H9 (cell line): ENCODE results near the gene HNRNPLL. TPM values are rescaled to one million over a fixed set of nuclear protein-coding genes. Genes with fewer than 3 reads are reported as not detected.

Experiments used
- DNase-seq: peaks from one replicate; pipeline ENCODE4 v3.0.0-alpha.2; 2017
- H2AFZ ChIP-seq: one replicate; pipeline ENCODE4 v1.6.1; 2013; ENCODE audit warnings: mild to moderate bottlenecking, low read length, control low read depth, moderate library complexity
- H2AK5ac ChIP-seq: 2 replicates; pipeline ENCODE4 v1.6.1; 2013; ENCODE audit warnings: low read length, control low read depth, mixed read lengths; ENCODE audit not compliant: insufficient read length
- H2BK120ac ChIP-seq: one replicate; pipeline ENCODE4 v1.6.1; 2013; ENCODE audit warnings: low read depth, mild to moderate bottlenecking, low read length, control low read depth, inconsistent platforms; ENCODE audit not compliant: poor library complexity, severe bottlenecking
- H2BK12ac ChIP-seq: 2 replicates; pipeline ENCODE4 v1.6.1; 2013; ENCODE audit warnings: low read length, control low read depth, mixed read lengths, low read depth; ENCODE audit not compliant: insufficient read length
- H2BK15ac ChIP-seq: 2 replicates; pipeline ENCODE4 v1.6.1; 2013; ENCODE audit warnings: low read depth, low read length, control low read depth
- H2BK20ac ChIP-seq: one replicate; pipeline ENCODE4 v1.6.1; 2013; ENCODE audit warnings: low read depth, mild to moderate bottlenecking, low read length, control low read depth, inconsistent platforms; ENCODE audit not compliant: poor library complexity, severe bottlenecking
- H2BK5ac ChIP-seq: 2 replicates; pipeline ENCODE4 v1.6.1; 2013; ENCODE audit warnings: low read length, control low read depth, mixed read lengths; ENCODE audit not compliant: insufficient read length
- H3K14ac ChIP-seq: 2 replicates; pipeline ENCODE4 v1.6.1; 2013; ENCODE audit warnings: low read length, control low read depth; ENCODE audit not compliant: insufficient read depth
- H3K18ac ChIP-seq: 2 replicates; pipeline ENCODE4 v1.6.1; 2013; ENCODE audit warnings: low read depth, mild to moderate bottlenecking, mixed read lengths, low read length, control low read depth; ENCODE audit not compliant: insufficient read length
- H3K23ac ChIP-seq: 2 replicates; pipeline ENCODE4 v1.6.1; 2013; ENCODE audit warnings: low read length, control low read depth, mixed read lengths, low read depth; ENCODE audit not compliant: insufficient read length
- H3K23me2 ChIP-seq: 2 replicates; pipeline ENCODE4 v1.6.1; 2013; ENCODE audit warnings: low read depth, mild to moderate bottlenecking, mixed read lengths, low read length, control low read depth; ENCODE audit not compliant: insufficient read length, poor library complexity, severe bottlenecking
- H3K27ac ChIP-seq: 2 replicates; pipeline ENCODE4 v1.5.1; 2013; ENCODE audit warnings: low read length, control low read depth, mixed read lengths, low read depth; ENCODE audit not compliant: insufficient read length
- H3K27me3 ChIP-seq: 2 replicates; pipeline ENCODE4 v1.6.1; 2013; ENCODE audit warnings: low read length, control low read depth, inconsistent platforms; ENCODE audit not compliant: insufficient read depth
- H3K4ac ChIP-seq: 2 replicates; pipeline ENCODE4 v1.6.1; 2013; ENCODE audit warnings: low read depth, mild to moderate bottlenecking, control low read depth, inconsistent platforms, low read length, moderate library complexity
- H3K4me1 ChIP-seq: 2 replicates; pipeline ENCODE4 v1.6.1; 2013; ENCODE audit warnings: low read length, control low read depth, inconsistent platforms; ENCODE audit not compliant: insufficient read depth
- H3K4me2 ChIP-seq: 2 replicates; pipeline ENCODE4 v1.6.1; 2013; ENCODE audit warnings: low read length, control low read depth, mixed read lengths; ENCODE audit not compliant: insufficient read length, insufficient read depth
- H3K56ac ChIP-seq: 2 replicates; pipeline ENCODE4 v1.6.1; 2013; ENCODE audit warnings: low read depth, mild to moderate bottlenecking, mixed read lengths, low read length, control low read depth; ENCODE audit not compliant: insufficient read length
- H3K79me1 ChIP-seq: 2 replicates; pipeline ENCODE4 v1.6.1; 2013; ENCODE audit warnings: low read depth, mild to moderate bottlenecking, moderate library complexity, low read length, control low read depth, inconsistent platforms; ENCODE audit not compliant: insufficient read depth, poor library complexity, severe bottlenecking
- H3K79me2 ChIP-seq: 2 replicates; pipeline ENCODE4 v1.6.1; 2013; ENCODE audit warnings: low read length, control low read depth, inconsistent platforms; ENCODE audit not compliant: insufficient read depth
- H3K9ac ChIP-seq: 2 replicates; pipeline ENCODE4 v1.6.1; 2013; ENCODE audit warnings: low read length, control low read depth, mixed read lengths; ENCODE audit not compliant: insufficient read length; ENCODE audit errors: extremely low read depth
- H3K9me3 ChIP-seq: one replicate; pipeline ENCODE4 v1.6.1; 2013; ENCODE audit warnings: low read depth, low read length, inconsistent platforms; ENCODE audit not compliant: control insufficient read depth
- H3T11ph ChIP-seq: one replicate; pipeline ENCODE4 v1.6.1; 2013; ENCODE audit warnings: mild to moderate bottlenecking, low read length, control low read depth, inconsistent platforms
- H4K20me1 ChIP-seq: one replicate; pipeline ENCODE4 v1.6.1; 2013; ENCODE audit not compliant: control insufficient read depth, insufficient read length, insufficient read depth
- H4K5ac ChIP-seq: 2 replicates; pipeline ENCODE4 v1.6.1; 2013; ENCODE audit warnings: low read depth, mild to moderate bottlenecking, mixed read lengths, low read length, control low read depth; ENCODE audit not compliant: insufficient read length
- H4K8ac ChIP-seq: replicated peaks from 2 replicates; pipeline ENCODE4 v1.6.1; 2013; ENCODE audit warnings: low read length, control low read depth, mixed read lengths, low read depth; ENCODE audit not compliant: insufficient read length
- H4K91ac ChIP-seq: 2 replicates; pipeline ENCODE4 v1.6.1; 2013; ENCODE audit warnings: low read depth, mild to moderate bottlenecking, moderate library complexity, mixed read lengths, low read length, control low read depth; ENCODE audit not compliant: insufficient read length
- H3K27ac Mint-ChIP-seq, 3 experiments: 2 replicates in 2 of 3; 3 replicates in 1 of 3; pipeline ENCODE4 v1.8.0; 2020 to 2021; ENCODE audit warnings: mixed read lengths in 3 of 3, mild to moderate bottlenecking in 1 of 3, moderate library complexity in 1 of 3
- H3K27me3 Mint-ChIP-seq: 2 replicates; pipeline ENCODE4 v1.8.0; 2021; ENCODE audit warnings: low read depth, mild to moderate bottlenecking, moderate library complexity, mixed read lengths
- H3K36me3 Mint-ChIP-seq, 3 experiments: 2 replicates in 2 of 3; 3 replicates in 1 of 3; pipeline ENCODE4 v1.8.0; 2020 to 2021; ENCODE audit warnings: low read depth in 3 of 3, mixed read lengths in 3 of 3; ENCODE audit not compliant: insufficient read depth in 1 of 3
- H3K4me1 Mint-ChIP-seq, 2 experiments: 2 replicates each; pipeline ENCODE4 v1.8.0; 2020; ENCODE audit warnings: mixed read lengths in 2 of 2
- H3K4me3 Mint-ChIP-seq, 2 experiments: 2 replicates in 1 of 2; 3 replicates in 1 of 2; pipeline ENCODE4 v1.8.0; 2020 to 2021; ENCODE audit warnings: mild to moderate bottlenecking in 2 of 2, mixed read lengths in 2 of 2, moderate library complexity in 1 of 2
- H3K9me3 Mint-ChIP-seq, 2 experiments: 2 replicates in 1 of 2; 3 replicates in 1 of 2; pipeline ENCODE4 v1.8.0; 2020; ENCODE audit warnings: mild to moderate bottlenecking in 2 of 2, mixed read lengths in 2 of 2, moderate library complexity in 1 of 2
- CTCF ChIP-seq: fragments of 200-600 bp; sonication (generic); conservative IDR thresholded peaks from 3 replicates; pipeline ENCODE4 v1.8.0; 2021; ENCODE audit warnings: antibody characterized with exemption, mild to moderate bottlenecking
- WGBS: extraction: QIAGEN DNeasy Blood & Tissue Kit; methylation state at CpG from one replicate; pipeline ENCODE4 v1.1.7; 2013; ENCODE audit warnings: missing lambda C conversion rate, low lambda C conversion rate, mixed read lengths; ENCODE audit not compliant: insufficient read length; ENCODE audit errors: extremely low coverage; 5-methylcytosine and 5-hydroxymethylcytosine counted together
- total RNA-seq: library from RNA; stranded (reverse); gene quantifications from 2 replicates; pipeline ENCODE4 v1.2.1, GENCODE V29; 2021

The HNRNPLL gene
- total RNA-seq, 1 experiment from 2014 or later = 52.3 TPM

GRCh38 chr2:38633895-38634294, 31.2 kb upstream of the HNRNPLL start:
- no peak for TF ChIP-seq CTCF
- Histone ChIP-seq H3T11ph (no peak overlapping the region), H4K8ac (no peak overlapping the region), H3K18ac (no peak overlapping the region), H3K79me1 (no peaks in the 10 kb centered on the region), H3K4me2 (no peak overlapping the region), H2BK12ac (no peak overlapping the region), H4K5ac (no peak overlapping the region), H3K23ac (no peak overlapping the region), H3K9ac (no peak overlapping the region), H3K23me2 (no peaks in the 10 kb centered on the region), H3K79me2 (no peaks in the 10 kb centered on the region), H4K91ac (no peak overlapping the region), H3K56ac (no peak overlapping the region), H3K27me3 (no peaks in the 10 kb centered on the region), H3K4ac (no peak overlapping the region), H3K27ac (no peak overlapping the region), H3K4me1 (no peaks in the 10 kb centered on the region), H4K20me1 (no peaks in the 10 kb centered on the region), H2BK5ac (no peak overlapping the region), H2BK120ac (no peak overlapping the region), H2AFZ (no peak overlapping the region), H3K14ac (no peak overlapping the region), H3K9me3 (no peaks in the 10 kb centered on the region), H2BK15ac (no peak overlapping the region), H2AK5ac (no peak overlapping the region), H2BK20ac (no peak overlapping the region)
- Mint-ChIP-seq H3K9me3 (peaks cover 5 to 10% of the 10 kb centered on the region in 2 experiments; a peak in 4 of 5 replicates), H3K4me1 (peaks cover 5 to 6% of the 10 kb centered on the region in 2 experiments; a peak in 3 of 4 replicates), H3K27ac (no peak overlapping the region), H3K36me3 (peaks cover 0 to 8% (median 1%) of the 10 kb centered on the region in 3 experiments; a peak in 2 of 7 replicates), H3K27me3 (peaks cover 2% of the 10 kb centered on the region; the same call in 1 of the 2 replicates), H3K4me3 (no peak overlapping the region)
- WGBS = no CpG with 5 or more reads among the region's 2 CpGs
- no peak for DNase-seq
